Measurements from ENCODE around the gene CTRL.

CTRL gene

GRCh38 chr16:67922740-67923139, 8.9 kb downstream of the CTRL start:
- no peak for TF ChIP-seq NFIC (IDR thresholded peaks at IDR 0.05)

DNA sequence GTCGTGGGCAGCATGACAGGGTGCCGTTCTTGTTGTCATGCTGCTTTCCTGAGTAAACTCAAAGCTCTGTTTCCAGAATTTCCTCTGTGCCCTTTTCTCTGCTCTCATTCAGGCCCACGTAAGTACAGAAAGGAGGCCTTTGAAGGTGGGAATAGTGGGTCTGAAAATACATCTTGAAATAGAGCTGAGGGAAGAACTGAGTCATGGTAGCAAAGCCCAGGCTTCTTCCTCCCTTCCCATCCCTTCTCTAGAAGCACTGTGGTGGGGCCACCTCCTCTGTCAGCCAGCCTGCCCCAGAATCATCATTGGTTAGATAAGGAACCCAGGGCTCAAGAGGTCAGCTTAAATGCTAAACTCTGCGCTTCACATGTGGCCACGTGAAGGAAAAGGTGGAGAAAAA, 9.4 kb downstream of the CTRL start:
- TF ChIP-seq ZBTB7A (IDR thresholded peaks at IDR 0.05; ENCODE audit: low read depth) (no peak), MAX (IDR thresholded peaks at IDR 0.05) (no peak), REST (IDR thresholded peaks at IDR 0.05; ENCODE audit: low read depth) (no peak), EGR1 (IDR thresholded peaks at IDR 0.05) (no peak), NFIC (IDR thresholded peaks at IDR 0.05) (no peak), CREB1 (IDR thresholded peaks at IDR 0.05; ENCODE audit: low read depth) (no peak), TEAD4 (IDR thresholded peaks at IDR 0.05) (no peak), YY1 (IDR thresholded peaks at IDR 0.05; ENCODE audit: low read depth) (no peak), FOXM1 (IDR thresholded peaks at IDR 0.05; ENCODE audit: borderline replicate concordance, low read depth) (no peak), EP300 (IDR thresholded peaks at IDR 0.05; ENCODE audit: borderline replicate concordance) (no peak), TAF1 (IDR thresholded peaks at IDR 0.05; ENCODE audit: low read depth) (no peak), TCF12 (IDR thresholded peaks at IDR 0.05; ENCODE audit: low read depth) (no peak), RAD21 (IDR thresholded peaks at IDR 0.05; ENCODE audit: low read depth) (no peak), CEBPB (IDR thresholded peaks at IDR 0.05) (no peak)
- TF ChIP-seq, protein P1, sequence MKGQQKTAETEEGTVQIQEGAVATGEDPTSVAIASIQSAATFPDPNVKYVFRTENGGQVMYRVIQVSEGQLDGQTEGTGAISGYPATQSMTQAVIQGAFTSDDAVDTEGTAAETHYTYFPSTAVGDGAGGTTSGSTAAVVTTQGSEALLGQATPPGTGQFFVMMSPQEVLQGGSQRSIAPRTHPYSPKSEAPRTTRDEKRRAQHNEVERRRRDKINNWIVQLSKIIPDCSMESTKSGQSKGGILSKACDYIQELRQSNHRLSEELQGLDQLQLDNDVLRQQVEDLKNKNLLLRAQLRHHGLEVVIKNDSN (IDR thresholded peaks at IDR 0.05), result no peak

DNA sequence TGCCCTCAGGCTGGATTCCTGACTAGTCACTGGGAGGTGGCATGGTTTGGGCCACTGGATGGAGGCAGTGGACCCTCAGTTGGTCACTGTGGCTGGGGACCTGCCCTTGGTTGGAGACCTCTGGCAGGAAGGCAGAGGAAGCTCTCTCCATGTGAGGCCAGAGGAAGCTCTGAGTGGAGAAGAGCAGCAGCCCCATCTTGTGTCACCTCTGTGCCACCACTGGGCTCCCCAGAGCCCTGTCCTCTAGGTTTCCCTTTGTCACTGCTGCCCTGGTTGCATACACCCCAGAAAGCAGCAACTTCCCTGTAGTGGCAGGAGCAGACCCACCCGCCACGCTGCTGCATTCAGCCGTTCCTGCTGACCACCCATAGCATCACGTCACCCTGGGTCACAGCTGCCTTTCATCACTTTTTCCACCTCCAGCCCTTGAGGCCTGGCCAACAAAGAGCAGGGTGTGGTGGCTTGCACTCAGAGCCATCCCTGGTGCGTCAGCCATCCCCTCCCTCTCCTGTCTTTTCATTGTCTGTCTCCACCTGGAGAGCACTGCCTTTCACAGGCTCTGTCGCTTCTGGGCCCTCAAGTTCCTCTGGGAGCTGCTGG, 11.9 kb downstream of the CTRL start:
- TF ChIP-seq YY1 (IDR thresholded peaks at IDR 0.05; ENCODE audit: low read depth) (no peak), RAD21 (IDR thresholded peaks at IDR 0.05; ENCODE audit: low read depth) (no peak), TEAD4 (IDR thresholded peaks at IDR 0.05) (no peak), FOXM1 (IDR thresholded peaks at IDR 0.05; ENCODE audit: borderline replicate concordance, low read depth) (no peak), TCF12 (IDR thresholded peaks at IDR 0.05; ENCODE audit: low read depth) (no peak), CEBPB (IDR thresholded peaks at IDR 0.05) (no peak), EGR1 (IDR thresholded peaks at IDR 0.05) (no peak), TAF1 (IDR thresholded peaks at IDR 0.05; ENCODE audit: low read depth) (no peak), REST (IDR thresholded peaks at IDR 0.05; ENCODE audit: low read depth) (no peak), CREB1 (IDR thresholded peaks at IDR 0.05; ENCODE audit: low read depth) (no peak), NFIC (IDR thresholded peaks at IDR 0.05) (no peak), MAX (IDR thresholded peaks at IDR 0.05) (no peak)
- TF ChIP-seq, protein P1 (IDR thresholded peaks at IDR 0.05), result no peak

- TF ChIP-seq EGR1 (IDR thresholded peaks at IDR 0.05), result no peak
- TF ChIP-seq, protein P1 (IDR thresholded peaks at IDR 0.05), result no peak
- no peak for TF ChIP-seq TCF12 (IDR thresholded peaks at IDR 0.05; ENCODE audit: low read depth)
- TF ChIP-seq FOXM1 (IDR thresholded peaks at IDR 0.05; ENCODE audit: borderline replicate concordance, low read depth), result no peak
- TF ChIP-seq ZBTB7A (IDR thresholded peaks at IDR 0.05; ENCODE audit: low read depth), result no peak
- TF ChIP-seq TAF1 (IDR thresholded peaks at IDR 0.05; ENCODE audit: low read depth), result no peak
- no peak for TF ChIP-seq TEAD4 (IDR thresholded peaks at IDR 0.05)
- TF ChIP-seq NFIC (IDR thresholded peaks at IDR 0.05), result no peak
- no peak for TF ChIP-seq REST (IDR thresholded peaks at IDR 0.05; ENCODE audit: low read depth)
- TF ChIP-seq CEBPB (IDR thresholded peaks at IDR 0.05), result no peak
- no peak for TF ChIP-seq RAD21 (IDR thresholded peaks at IDR 0.05; ENCODE audit: low read depth)
- no peak for TF ChIP-seq YY1 (IDR thresholded peaks at IDR 0.05; ENCODE audit: low read depth)
- no peak for TF ChIP-seq EP300 (IDR thresholded peaks at IDR 0.05; ENCODE audit: borderline replicate concordance)
Measured at GRCh38 chr16:67917852-67918236, 13.8 kb downstream of the CTRL start.
